HFFc6 (cell line): ENCODE results near the gene DDIT4. TPM values are rescaled to one million over a fixed set of nuclear protein-coding genes. Genes with fewer than 3 reads are reported as not detected.
A peak's percentile ranks its signal among the peaks of the same experiment; 100 is the strongest.
"Not testable (repeated sequence)": the region's sequence is repeated elsewhere in the genome, so short reads cannot be mapped to it uniquely, and the experiment has no call there.

Experiments used
- DNase-seq: peaks from one replicate; pipeline ENCODE4 v3.0.0-alpha.2; 2018
- H3K27ac Mint-ChIP-seq: 2 replicates; pipeline ENCODE4 v1.8.0; 2020; ENCODE audit warnings: mild to moderate bottlenecking, mixed read lengths
- H3K27me3 Mint-ChIP-seq: 2 replicates; pipeline ENCODE4 v1.8.0; 2021; ENCODE audit warnings: mild to moderate bottlenecking, moderate library complexity, mixed read lengths; ENCODE audit not compliant: insufficient read depth
- H3K36me3 Mint-ChIP-seq: 2 replicates; pipeline ENCODE4 v1.8.0; 2021; ENCODE audit warnings: low read depth, mixed read lengths
- H3K4me1 Mint-ChIP-seq: 2 replicates; pipeline ENCODE4 v1.8.0; 2020; ENCODE audit warnings: low read depth, mixed read lengths
- H3K4me3 Mint-ChIP-seq: 2 replicates; pipeline ENCODE4 v1.8.0; 2020; ENCODE audit warnings: mild to moderate bottlenecking, moderate library complexity, mixed read lengths
- H3K9me3 Mint-ChIP-seq: 2 replicates; pipeline ENCODE4 v1.8.0; 2020; ENCODE audit warnings: mild to moderate bottlenecking, mixed read lengths
- long read RNA-seq: library from polyadenylated mRNA; unstranded; transcript quantifications from one replicate; pipeline ENCODE4 v2.0.0, GENCODE V29; 2019
- total RNA-seq, 6 experiments: library from RNA; stranded (reverse); fragmentation: NEBNext Ultra II Directional; extraction: Animal tissue kit (Norgen Biotek cat#: 25700); gene quantifications; 2 replicates in 1 of 6; 3 replicates in 5 of 6; pipeline ENCODE4 v1.2.3, GENCODE V29; 2021
- TF ChIP-seq, protein P1 (sequence below): fragments of 200-600 bp; sonication (generic); IDR thresholded peaks from 2 replicates; pipeline ENCODE4 v1.5.0; 2021; ENCODE audit warnings: antibody characterized with exemption, mild to moderate bottlenecking

Gene DDIT4, protein sequence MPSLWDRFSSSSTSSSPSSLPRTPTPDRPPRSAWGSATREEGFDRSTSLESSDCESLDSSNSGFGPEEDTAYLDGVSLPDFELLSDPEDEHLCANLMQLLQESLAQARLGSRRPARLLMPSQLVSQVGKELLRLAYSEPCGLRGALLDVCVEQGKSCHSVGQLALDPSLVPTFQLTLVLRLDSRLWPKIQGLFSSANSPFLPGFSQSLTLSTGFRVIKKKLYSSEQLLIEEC
- 10 to 100 TPM; 27.7 to 32.4 (median 30.0) TPM for total RNA-seq
- long read RNA-seq, transcript DDIT4-201 (3 exons, 1,748 nt): major isoform, 63 of 69 reads
- long read RNA-seq, partial matches to known transcripts: 0 of 69 reads
- long read RNA-seq, other reads (novel, unspliced or antisense): 2 of 69 reads

DNA sequence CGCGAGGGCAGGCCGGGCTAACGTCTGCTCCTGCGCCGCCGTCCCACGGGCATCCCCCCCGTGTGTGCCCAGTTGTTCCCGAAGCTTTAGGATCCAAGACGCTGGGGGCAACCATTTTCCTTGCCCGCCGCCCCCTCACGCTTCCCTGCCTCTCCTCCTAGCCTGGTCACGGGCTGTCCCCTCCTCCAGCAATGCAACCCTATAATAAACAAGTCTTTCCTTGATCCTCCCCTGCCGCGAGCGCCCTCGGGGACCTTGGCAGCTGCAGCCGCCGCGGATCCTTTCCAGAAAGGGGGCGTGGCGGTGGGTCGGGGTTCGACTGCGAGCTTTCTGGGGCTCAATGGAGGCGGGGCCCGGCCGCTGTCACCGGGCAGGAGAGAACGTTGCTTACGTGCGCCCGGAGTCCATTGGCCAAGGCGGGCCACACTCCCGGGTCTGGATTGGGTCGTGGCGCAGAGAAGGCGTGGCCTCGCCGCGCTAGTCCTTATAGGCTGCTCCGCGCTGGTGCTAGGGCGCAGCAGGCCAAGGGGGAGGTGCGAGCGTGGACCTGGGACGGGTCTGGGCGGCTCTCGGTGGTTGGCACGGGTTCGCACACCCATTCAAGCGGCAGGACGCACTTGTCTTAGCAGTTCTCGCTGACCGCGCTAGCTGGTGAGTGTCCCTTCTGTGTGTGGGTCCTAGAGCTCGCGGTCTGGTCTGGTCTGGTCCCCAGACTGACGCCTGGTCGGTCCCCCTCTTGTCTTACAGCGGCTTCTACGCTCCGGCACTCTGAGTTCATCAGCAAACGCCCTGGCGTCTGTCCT is at the start of gene DDIT4:
Gene DDIT4 (plus strand): TSS at position 515 of the 803 bp plus-strand sequence. CDS start 293 bp downstream, outside the sequence.
- Mint-ChIP-seq H3K4me1 (peaks cover 49% of the 10 kb centered on the region), H3K9me3 (no peaks in the 10 kb centered on the region), H3K27ac (peak within 1 kb of the TSS; percentile 97), H3K4me3 (peak within 1 kb of the TSS; percentile 95), H3K27me3 (peaks cover 3% of the 10 kb centered on the region), H3K36me3 (peaks cover 16% of the 10 kb centered on the region)
- DNase-seq: peak; percentile 99
- TF ChIP-seq, protein P1, sequence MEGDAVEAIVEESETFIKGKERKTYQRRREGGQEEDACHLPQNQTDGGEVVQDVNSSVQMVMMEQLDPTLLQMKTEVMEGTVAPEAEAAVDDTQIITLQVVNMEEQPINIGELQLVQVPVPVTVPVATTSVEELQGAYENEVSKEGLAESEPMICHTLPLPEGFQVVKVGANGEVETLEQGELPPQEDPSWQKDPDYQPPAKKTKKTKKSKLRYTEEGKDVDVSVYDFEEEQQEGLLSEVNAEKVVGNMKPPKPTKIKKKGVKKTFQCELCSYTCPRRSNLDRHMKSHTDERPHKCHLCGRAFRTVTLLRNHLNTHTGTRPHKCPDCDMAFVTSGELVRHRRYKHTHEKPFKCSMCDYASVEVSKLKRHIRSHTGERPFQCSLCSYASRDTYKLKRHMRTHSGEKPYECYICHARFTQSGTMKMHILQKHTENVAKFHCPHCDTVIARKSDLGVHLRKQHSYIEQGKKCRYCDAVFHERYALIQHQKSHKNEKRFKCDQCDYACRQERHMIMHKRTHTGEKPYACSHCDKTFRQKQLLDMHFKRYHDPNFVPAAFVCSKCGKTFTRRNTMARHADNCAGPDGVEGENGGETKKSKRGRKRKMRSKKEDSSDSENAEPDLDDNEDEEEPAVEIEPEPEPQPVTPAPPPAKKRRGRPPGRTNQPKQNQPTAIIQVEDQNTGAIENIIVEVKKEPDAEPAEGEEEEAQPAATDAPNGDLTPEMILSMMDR: no peak

DNA sequence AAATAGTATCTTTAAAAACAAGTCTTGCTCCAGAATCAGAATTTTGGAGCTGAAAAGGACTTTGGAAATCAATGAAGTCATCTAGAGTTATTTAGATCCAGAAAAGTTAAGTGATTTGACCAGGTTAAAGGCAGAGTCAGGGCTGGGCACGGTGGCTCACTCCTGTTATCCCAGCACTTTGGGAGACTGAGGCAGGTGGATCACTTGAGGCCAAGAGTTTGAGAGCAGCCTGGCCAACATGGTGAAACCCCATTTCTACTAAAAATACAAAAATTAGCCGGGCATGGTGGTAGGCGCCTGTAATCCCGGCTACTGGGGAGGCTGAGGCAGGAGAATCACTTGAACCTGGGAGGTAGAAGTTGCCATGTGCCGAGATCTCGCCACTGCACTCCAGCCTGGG is 49.5 kb upstream of the DDIT4 start:
- not testable (repeated sequence) for H3K36me3 Mint-ChIP-seq, H3K27me3 Mint-ChIP-seq, H3K4me3 Mint-ChIP-seq, H3K4me1 Mint-ChIP-seq, H3K9me3 Mint-ChIP-seq, DNase-seq, H3K27ac Mint-ChIP-seq

DNA sequence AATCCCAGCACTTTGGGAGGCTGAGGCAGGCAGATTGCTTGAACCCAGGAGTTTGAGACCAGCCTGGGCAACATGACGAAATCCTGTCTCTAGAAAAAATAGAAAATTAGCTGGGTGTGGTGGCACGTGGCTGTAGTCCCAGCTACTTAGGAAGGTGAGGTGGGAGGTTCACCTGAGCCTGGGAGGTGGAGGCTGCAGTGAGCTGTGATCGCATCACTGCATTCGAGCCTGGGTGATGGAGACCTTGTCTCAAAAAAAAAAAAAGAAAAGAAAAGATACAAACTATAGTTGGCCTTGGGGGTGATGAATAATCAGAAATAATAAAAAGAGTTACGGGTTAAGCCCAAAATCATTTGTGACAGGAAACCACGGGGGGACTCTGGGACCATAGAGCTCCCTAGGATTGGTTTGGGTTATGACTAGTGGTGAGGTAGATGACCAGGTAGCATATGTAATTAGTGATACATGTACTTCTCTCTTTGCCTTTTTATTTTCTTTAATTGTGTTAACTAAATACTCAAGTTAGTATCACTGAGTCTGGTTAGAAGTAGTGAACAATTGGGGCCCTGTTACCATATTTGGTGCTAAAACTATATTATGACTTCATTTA is 47.2 kb upstream of the DDIT4 start:
- no peak for DNase-seq
- H3K4me3 Mint-ChIP-seq: no peak overlapping the region
- no peaks in the 10 kb centered on the region for H3K36me3 Mint-ChIP-seq
- peaks cover 7% of the 10 kb centered on the region for H3K4me1 Mint-ChIP-seq
- no peak overlapping the region for H3K27ac Mint-ChIP-seq
- TF ChIP-seq, protein P1: no peak
- H3K27me3 Mint-ChIP-seq: no peaks in the 10 kb centered on the region
- no peaks in the 10 kb centered on the region for H3K9me3 Mint-ChIP-seq

DNA sequence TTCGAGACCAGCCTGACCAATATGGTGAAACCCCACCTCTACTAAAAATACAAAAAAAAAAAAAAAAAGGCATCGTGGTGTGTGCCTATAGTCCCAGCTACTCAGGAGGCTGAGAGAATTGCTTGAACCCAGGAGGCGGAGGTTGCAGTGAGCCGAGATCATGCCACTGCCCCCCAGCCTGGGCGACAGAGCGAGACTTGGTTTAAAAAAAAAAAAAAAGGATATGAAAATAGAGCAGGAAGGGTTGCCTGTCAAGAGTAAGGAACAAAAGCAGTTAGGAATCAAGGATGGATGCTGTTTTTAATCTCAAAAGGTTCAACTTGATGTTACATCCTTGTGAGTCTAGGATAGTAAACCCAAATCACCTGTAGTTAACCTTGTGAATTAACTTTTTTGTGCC is 45.9 kb upstream of the DDIT4 start:
- peaks cover under 1% of the 10 kb centered on the region; the same call in 1 of the 2 replicates for H3K36me3 Mint-ChIP-seq

DNA sequence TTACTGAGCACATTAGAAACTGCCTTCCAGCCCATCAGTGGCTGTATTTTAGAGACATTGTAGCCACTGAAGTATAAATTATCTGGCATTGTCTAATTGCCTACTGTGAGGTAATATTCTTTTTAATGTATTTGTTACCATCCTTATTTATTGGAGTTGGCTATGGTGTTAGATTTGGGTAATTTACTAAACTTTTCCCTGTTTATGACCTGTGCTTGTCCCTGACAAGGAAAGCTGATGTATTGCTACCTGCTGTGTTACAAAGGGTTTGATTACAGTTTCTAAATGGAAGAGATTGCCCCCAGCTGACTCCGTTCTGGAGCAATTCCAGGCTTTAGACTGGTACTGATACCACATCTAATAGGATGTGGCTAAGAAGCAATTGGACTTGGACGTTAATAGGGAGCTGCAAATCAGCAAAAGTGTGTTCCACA is 45.4 kb upstream of the DDIT4 start:
- no peaks in the 10 kb centered on the region for H3K9me3 Mint-ChIP-seq
- H3K27ac Mint-ChIP-seq: no peak overlapping the region
- no peak overlapping the region for H3K4me3 Mint-ChIP-seq
- H3K36me3 Mint-ChIP-seq: peaks cover 6% of the 10 kb centered on the region; the same call in 1 of the 2 replicates
- DNase-seq: no peak
- TF ChIP-seq, protein P1: no peak
- H3K4me1 Mint-ChIP-seq: peaks cover 4% of the 10 kb centered on the region
- no peaks in the 10 kb centered on the region for H3K27me3 Mint-ChIP-seq

More for the DNA sequence above, 45.9 kb upstream of the DDIT4 start:
- no peak for DNase-seq
- Mint-ChIP-seq H3K4me1 (peaks cover 7% of the 10 kb centered on the region), H3K27me3 (no peaks in the 10 kb centered on the region), H3K4me3 (no peak overlapping the region), H3K9me3 (no peaks in the 10 kb centered on the region), H3K27ac (no peak overlapping the region)
- TF ChIP-seq, protein P1: no peak
